Prostate gland (tissue), 2 donors: ENCODE data around the gene SUPT6H.
A peak's percentile ranks its signal among the peaks of the same experiment; 100 is the strongest.

Experiments used
- POLR2A ChIP-seq: fragments of 450-650 bp; IDR thresholded peaks from one replicate; pipeline ENCODE4 v1.6.1; 2016; ENCODE audit warnings: antibody characterized with exemption, mild to moderate bottlenecking
- TF ChIP-seq, protein P1 (sequence below), 4 experiments: fragments of 200-600 bp in 2 of 4; fragments of 450-650 bp in 2 of 4; sonication (generic) in 2 of 4; IDR thresholded peaks; 1 replicate in 3 of 4; 2 replicates in 1 of 4; pipeline ENCODE4 v1.5.1; 2016 to 2019; ENCODE audit warnings: antibody characterized with exemption in 4 of 4, mild to moderate bottlenecking in 2 of 4, moderate library complexity in 2 of 4

DNA sequence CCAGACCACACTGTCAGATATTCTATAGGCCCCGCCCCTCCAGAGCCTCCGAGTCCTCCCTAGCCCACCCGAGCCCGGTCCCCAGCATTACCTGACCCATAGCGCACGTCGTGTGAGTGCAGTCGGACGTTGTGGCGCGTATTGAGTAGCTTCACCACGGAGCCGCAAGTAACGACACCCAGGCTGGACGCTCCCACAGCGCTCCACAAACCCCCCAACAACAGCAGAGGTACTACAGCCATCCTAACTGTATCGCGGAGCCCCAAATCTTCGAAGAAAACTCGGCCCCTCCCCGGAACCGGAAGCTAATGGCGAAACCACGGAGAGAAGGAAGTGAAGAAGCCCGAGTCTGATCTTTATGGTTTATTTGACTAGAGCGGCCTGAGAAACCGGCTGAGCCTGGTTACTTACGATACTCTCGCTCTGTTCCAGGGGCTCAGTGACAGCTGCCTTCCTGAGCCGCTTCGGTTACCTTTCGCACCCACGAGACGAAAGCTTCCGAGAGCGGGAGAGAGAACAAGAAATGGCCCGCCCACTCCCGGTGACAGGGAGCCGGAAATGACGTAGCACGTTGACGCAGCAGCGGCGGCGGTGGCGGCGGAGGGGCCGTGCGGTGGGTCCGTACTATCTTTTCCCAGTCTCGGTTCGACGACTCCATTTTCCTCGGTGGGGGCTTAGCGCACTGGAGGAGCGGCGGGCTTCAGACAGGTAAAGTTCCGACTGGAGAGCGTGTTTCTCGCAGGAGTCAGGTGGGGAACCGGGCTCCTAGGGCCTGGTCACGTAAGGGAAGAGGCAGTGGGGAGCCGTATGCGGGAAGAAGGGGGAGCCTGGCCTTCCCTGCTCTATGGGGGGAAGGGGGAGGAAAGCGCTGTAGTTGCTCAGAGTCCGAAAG is at the start of gene SUPT6H, which contains the start of gene SDF2:
- peak; percentile 89 for TF ChIP-seq POLR2A
- TF ChIP-seq, protein P1, sequence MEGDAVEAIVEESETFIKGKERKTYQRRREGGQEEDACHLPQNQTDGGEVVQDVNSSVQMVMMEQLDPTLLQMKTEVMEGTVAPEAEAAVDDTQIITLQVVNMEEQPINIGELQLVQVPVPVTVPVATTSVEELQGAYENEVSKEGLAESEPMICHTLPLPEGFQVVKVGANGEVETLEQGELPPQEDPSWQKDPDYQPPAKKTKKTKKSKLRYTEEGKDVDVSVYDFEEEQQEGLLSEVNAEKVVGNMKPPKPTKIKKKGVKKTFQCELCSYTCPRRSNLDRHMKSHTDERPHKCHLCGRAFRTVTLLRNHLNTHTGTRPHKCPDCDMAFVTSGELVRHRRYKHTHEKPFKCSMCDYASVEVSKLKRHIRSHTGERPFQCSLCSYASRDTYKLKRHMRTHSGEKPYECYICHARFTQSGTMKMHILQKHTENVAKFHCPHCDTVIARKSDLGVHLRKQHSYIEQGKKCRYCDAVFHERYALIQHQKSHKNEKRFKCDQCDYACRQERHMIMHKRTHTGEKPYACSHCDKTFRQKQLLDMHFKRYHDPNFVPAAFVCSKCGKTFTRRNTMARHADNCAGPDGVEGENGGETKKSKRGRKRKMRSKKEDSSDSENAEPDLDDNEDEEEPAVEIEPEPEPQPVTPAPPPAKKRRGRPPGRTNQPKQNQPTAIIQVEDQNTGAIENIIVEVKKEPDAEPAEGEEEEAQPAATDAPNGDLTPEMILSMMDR (IDR thresholded peaks at IDR 0.05): no peak
